Activated naive CD8-positive, alpha-beta T cell treated with anti-CD3 and anti-CD28 coated beads, Interleukin-2, amount 10 ng/mL, durations not matched to agents 7 days and 5 days (primary cell): ENCODE measurements around the gene PMPCA. TPM values are rescaled to one million over a fixed set of nuclear protein-coding genes. Genes with fewer than 3 reads are reported as not detected.

Experiments used
- ATAC-seq: fragments of 150-1000 bp; cut with Tn5 transposase; one replicate; pipeline ENCODE4 v1.10.0; 2021; ENCODE audit warnings: low read depth, moderate library complexity
- POLR2A ChIA-PET: fragments of 350-600 bp; sonication (Branson Sonifier 250); formaldehyde crosslinking; loops from one replicate; lab custom pipeline; 2021; ENCODE audit warnings: antibody characterized with exemption; lab: Charles Lee
- DNase-seq: peaks from one replicate; pipeline ENCODE4 v3.0.0; 2021
- H3K27ac Mint-ChIP-seq: one replicate; pipeline ENCODE4 v1.8.0; 2022; ENCODE audit warnings: mild to moderate bottlenecking, mixed read lengths
- H3K27me3 Mint-ChIP-seq: one replicate; pipeline ENCODE4 v1.8.0; 2022; ENCODE audit warnings: mild to moderate bottlenecking, moderate library complexity, mixed read lengths
- H3K36me3 Mint-ChIP-seq: one replicate; pipeline ENCODE4 v1.8.0; 2021; ENCODE audit warnings: mild to moderate bottlenecking, mixed read lengths
- H3K4me1 Mint-ChIP-seq: one replicate; pipeline ENCODE4 v1.8.0; 2021; ENCODE audit warnings: mixed read lengths
- H3K4me3 Mint-ChIP-seq: one replicate; pipeline ENCODE4 v1.8.0; 2022; ENCODE audit warnings: mild to moderate bottlenecking, moderate library complexity, mixed read lengths
- H3K9me3 Mint-ChIP-seq: one replicate; pipeline ENCODE4 v1.8.0; 2021; ENCODE audit warnings: mixed read lengths
- total RNA-seq, 2 experiments: library from RNA; stranded (reverse); gene quantifications; one replicate each; pipeline ENCODE4 v1.2.3, GENCODE V29; 2021

PMPCA gene
- total RNA-seq, 2 experiments from 2014 or later, result 60.6 to 65.6 TPM

DNA sequence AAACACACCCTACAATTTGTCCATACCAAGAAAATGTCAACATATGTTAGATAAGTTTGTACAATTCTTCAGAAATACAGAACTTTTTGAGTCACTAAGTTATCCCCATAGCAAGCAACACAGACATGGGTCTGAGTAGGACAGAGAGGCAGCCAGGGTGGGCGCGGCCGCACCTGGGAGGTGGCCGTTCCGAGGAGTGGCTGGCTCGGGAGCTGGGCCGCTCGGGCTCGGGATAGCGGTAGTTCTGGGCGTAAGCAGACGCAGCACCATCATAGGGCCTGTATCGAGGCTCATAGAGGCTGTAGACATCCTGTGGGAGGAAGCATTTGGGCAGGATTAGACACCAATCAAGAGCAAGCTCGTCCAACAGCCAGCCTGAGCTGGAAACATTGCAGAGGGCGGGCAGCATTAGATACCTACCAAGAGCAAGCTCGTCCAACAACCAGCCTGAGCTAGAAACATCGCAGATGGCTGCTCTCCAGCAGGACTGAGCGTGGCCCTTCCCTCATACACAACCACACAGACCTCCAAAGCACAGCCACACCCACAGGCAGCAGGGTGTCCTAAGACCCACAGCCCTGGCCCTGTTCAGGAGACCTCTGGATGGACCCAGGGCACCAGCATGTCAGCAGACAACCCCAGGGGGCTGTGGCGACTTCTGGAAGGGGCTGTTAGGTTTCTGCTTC, 61.5 kb downstream of the PMPCA start:
- Mint-ChIP-seq H3K9me3 (no peaks in the 10 kb centered on the region), H3K27ac (no peak overlapping the region), H3K36me3 (peaks cover 5% of the 10 kb centered on the region), H3K4me3 (no peak overlapping the region), H3K4me1 (peaks cover 1% of the 10 kb centered on the region), H3K27me3 (no peaks in the 10 kb centered on the region)
- POLR2A ChIA-PET, result no interaction called here
- ATAC-seq, result no peak
- DNase-seq, result no peak

DNA sequence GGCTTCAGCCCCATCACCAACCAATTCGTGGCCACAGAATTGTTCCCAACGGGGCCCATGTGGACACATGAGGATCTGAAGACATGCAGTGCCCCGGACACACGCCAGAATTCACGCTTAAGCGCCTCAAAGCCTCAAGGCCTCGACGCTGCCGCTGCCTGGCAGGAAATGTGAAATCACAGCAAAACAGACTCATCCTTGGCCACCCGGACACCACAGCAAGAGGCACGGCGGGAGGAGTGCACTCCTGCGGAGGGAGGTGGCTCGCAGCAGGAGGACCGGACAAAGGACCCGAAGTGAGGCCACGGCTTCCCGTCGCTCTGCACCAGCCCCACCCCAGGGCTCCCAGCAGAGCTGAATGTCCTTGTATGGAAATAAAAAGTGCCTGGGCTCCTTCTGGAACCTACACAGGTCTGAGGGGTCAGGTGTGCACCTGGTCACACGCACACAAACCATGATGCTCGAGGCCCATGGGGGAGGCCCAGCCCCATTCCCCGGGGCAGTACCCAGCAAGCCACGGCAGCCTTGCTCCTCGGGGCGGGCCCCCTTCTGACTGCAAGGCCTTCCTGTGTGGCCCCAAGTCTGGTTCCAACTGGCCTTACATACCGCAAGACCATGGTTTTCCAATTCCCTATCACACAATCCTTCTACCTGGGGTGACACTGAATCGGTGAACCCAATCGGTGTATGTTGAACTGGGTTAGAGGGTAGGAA, 62.3 kb downstream of the PMPCA start:
- Mint-ChIP-seq H3K4me3 (no peak overlapping the region), H3K9me3 (no peaks in the 10 kb centered on the region), H3K36me3 (peaks cover 7% of the 10 kb centered on the region), H3K4me1 (peaks cover 1% of the 10 kb centered on the region), H3K27ac (no peak overlapping the region), H3K27me3 (no peaks in the 10 kb centered on the region)
- no peak for ATAC-seq
- POLR2A ChIA-PET, result no interaction called here
- no peak for DNase-seq

DNA sequence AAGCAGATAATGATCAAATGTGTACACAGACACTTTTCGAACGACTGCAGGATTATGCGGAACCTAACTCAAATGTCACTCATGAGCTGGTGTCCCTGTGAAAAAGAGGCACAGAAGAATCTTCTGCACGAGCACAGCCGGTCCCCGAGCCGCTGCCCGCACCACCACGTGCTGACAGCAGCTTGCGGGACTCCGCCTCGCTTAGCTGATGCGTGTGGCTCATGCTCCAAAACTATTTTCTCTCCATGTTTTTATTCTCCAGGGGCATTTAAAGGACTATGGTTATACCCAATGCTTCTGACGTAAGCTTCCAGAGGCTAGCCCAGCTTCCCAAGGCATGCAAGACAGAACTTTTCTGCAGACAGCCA, 62.9 kb downstream of the PMPCA start:
- H3K4me1 Mint-ChIP-seq, result peaks cover 1% of the 10 kb centered on the region
- no peak overlapping the region for H3K4me3 Mint-ChIP-seq
- POLR2A ChIA-PET, result no interaction called here
- no peaks in the 10 kb centered on the region for H3K9me3 Mint-ChIP-seq
- ATAC-seq (no peak), DNase-seq (no peak)
- H3K27me3 Mint-ChIP-seq, result no peaks in the 10 kb centered on the region
- peaks cover 7% of the 10 kb centered on the region for H3K36me3 Mint-ChIP-seq
- H3K27ac Mint-ChIP-seq, result no peak overlapping the region

Other genes with a start within 250 kb of the PMPCA start
- gene LHX3, start 205.5 kb upstream of the PMPCA start, total RNA-seq, result not detected
- gene QSOX2, start 164.8 kb upstream of the PMPCA start, total RNA-seq, result 10 to 100 TPM; 12.4 to 12.8 TPM
- gene CCDC187, start 106.6 kb upstream of the PMPCA start, total RNA-seq, result not detected
- gene GPSM1, start 83.1 kb upstream of the PMPCA start, total RNA-seq, result 1 to 10 TPM; 5.0 to 6.0 TPM
- gene DNLZ, start 46.9 kb upstream of the PMPCA start, total RNA-seq, result 10 to 100 TPM; 15.4 to 17.0 TPM
- gene CARD9, start 37.0 kb upstream of the PMPCA start, total RNA-seq, result under 1 TPM; 0.45 to 0.61 TPM
- gene SNAPC4, start 10.5 kb upstream of the PMPCA start, total RNA-seq, result 1 to 10 TPM; 9.6 to 9.9 TPM
- gene ENTR1, start within 50 bp of the PMPCA start, total RNA-seq, result 10 to 100 TPM; 55.5 to 56.2 TPM
- gene INPP5E, start 29.2 kb downstream of the PMPCA start, total RNA-seq, result 10 to 100 TPM; 22.8 to 23.0 TPM
- gene SEC16A, start 72.4 kb downstream of the PMPCA start, total RNA-seq, result 10 to 100 TPM; 88.0 to 90.2 TPM
- gene NOTCH1, start 135.4 kb downstream of the PMPCA start, total RNA-seq, result 10 to 100 TPM; 67.0 to 70.2 TPM